ACHN (cell line): ENCODE data around the gene LCE2A.

Experiments
- DNase-seq: peaks from one replicate; pipeline ENCODE4 v3.0.0-alpha.2; 2015
- in situ Hi-C: cut with HindIII; loops from 2 replicates; pipeline ENCODE4 v1.10.0; 2017; ENCODE audit warnings: low sequenced_read_pairs, low pct_ligation_motif_present, low pct_unique_long_range_greater_than_20kb

Gene LCE2A

DNA sequence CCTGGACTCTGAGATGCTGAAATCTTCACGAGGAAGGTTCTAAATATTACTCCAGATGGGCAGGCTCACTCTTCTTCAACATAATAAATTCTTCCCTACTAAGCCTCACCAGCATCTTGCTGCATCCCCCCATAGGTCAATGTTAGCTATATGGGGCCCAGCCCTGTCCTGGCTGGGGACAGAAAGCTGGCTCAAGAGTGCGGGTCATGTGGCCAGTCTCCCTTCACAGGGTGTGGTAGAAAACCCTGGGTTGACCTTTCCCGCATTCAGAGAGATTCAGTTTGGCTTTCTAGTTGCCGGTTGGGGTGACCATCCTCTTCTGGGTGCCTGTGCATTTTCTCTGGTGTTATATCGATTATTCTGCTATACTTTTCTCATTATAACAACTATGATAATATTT, 39.9 kb downstream of the LCE2A start:
- in situ Hi-C loops: no loop called here
- no peak for DNase-seq

DNA sequence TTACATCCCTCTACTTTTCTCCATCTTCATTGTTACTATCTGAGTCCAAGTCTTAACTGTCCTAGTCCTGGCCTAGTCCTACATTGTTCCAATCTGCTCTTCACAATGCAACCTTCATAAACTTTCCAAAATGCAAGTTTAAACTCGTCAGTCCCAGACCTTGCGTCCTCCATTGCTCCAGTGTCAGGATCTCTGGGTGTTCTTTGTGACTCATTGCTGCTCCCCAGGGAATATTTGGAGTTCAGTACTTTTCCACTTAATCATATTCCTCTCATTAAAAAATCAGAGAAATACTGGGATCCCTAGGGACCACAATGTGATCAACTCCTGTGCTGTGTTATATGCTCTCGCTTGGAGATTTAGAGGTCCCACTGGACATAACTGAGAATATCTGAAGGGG, 41.7 kb downstream of the LCE2A start:
- no peak for DNase-seq
- in situ Hi-C loops: no loop called here

DNA sequence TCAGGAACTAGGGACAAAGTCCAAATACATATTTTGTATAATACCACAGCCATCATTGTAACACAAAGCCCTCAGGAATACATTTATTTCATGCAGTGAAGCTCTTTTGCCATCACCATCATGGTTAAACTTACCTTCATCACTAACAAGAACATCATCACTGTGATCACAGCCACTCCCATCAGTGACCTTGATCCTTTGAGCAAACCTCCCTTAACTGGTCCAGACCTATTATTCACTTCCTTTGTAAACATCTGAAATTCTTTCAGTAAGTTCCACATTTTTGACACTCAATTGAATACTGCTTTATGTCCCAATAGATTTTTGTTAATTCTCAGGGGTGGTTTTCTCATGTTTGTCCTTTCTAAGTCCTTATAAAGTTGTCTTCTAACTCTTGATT, 43.5 kb downstream of the LCE2A start:
- DNase-seq: no peak
- in situ Hi-C loops: no loop called here

DNA sequence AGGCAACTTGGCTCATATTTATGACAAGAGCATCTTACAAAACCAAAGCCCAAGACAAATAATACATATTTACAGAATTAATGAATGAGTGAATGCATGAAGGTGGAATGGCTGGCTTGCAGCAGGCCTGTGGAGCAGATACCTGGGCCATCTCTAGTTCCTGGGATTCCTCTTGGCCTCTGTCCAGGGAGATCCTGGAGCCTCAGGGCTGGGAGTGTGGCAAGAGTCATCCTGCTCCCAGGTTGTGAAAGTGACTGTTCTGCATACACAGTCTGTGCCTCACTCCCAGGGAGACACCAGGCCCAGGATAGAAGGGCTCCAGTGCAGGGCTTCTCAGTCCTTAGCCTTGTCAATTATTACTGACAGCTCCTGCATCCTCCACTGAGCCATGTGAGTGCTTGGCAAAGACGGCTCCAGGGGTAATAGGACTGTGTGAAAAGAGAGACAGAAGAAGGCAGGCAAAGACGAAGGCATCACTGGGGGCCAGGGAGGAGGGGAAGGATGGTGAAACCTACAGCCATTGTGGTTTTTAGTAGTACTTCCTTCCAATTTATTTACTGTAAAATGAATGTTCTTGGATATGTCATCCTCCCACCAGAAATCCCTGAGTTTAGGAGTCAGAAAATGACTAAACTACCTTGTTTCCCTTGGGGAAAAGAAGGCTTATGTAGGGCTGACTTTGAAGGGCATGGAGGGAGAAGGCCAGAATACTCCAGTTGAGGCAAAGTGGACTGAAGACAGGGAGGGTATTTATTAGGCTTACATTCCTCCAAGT, 45.4 kb downstream of the LCE2A start:
- DNase-seq: no peak
- in situ Hi-C loops: no loop called here

DNA sequence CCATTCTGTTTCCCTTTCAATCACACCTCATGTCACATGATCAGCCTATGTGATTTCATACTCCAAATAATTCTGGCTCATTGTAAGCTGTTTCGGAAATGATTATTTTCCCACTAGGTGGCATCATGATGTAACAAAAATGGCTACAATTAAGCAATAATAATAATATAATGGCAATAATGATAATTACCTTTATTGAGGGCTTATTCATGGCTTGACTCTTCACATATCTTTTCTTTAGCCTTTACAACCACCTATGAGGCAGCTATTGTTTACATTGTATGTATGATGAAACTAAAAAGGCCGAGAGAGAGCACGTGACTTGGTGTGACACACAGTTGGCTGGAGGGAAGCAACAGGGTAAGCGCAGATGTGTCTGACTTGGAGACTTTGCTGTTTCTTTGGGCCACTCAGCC, 47.2 kb downstream of the LCE2A start:
- peak; percentile 22 for DNase-seq
- in situ Hi-C loops: no loop called here

DNA sequence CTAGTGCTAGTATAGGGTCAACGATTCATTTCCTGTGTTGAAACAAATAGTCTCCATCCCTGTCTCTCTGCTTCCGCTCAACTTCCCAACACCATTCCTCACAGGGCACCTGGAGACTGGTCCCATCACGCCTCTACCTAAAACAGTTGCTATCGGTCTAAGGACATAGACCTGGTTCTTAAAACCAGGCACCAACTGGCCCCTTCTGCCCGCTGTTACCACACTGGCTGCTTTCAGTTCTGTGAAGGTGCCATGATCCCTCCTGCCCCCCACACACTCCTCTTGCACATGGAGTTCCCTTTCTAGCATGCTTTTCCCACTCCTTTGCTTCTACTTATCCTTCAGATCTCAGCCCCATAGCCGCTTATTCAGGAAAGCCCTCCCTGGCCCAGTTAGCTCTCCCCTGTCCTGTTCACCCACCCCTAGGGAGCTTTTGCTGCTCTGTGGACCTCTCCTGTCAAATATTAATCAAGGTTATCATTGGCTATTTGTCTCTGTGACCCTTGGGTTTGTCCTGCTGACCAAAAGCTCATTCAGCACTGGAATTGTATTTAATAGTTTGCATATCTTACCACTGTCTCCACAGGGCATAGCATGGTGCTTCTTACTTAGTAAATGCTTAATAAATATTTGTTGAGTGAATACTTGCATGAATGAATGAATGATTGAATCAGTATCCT, 47.8 kb downstream of the LCE2A start:
- DNase-seq: no peak
- in situ Hi-C loops: no loop called here

DNA sequence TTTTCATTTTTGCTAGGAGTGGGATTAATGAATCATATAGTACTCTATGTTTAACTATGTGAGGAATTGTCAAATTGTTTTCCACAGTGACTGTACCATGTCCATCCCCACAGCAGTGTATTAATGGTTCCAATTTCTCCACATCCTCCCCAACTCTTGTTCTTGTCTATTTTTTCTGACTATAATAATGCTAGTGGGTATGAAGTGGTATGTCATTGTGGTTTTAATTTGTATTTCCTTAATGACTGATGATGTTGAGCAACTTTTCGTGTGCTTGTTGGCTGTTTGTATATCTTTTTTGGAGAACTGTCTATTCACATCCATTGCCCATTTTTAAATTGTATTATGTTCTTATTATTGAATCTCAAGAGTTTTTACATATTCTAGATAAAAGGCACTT, 49.7 kb downstream of the LCE2A start:
- DNase-seq: no peak
- in situ Hi-C loops: no loop called here
